ENCODE data around the gene PDGFRB. TPM values are rescaled to one million over a fixed set of nuclear protein-coding genes. Genes with fewer than 3 reads are reported as not detected.
A peak's percentile ranks its signal among the peaks of the same experiment; 100 is the strongest.

The PDGFRB gene
- total and polyA plus RNA-seq, 12 donors, result 15.5 to 101 (median 42.9) TPM

- TF ChIP-seq CTCF (IDR thresholded peaks at IDR 0.05), result no peak
- ATAC-seq (no peak), DNase-seq (no peak)
- intact Hi-C loops (cut with DNase I), result no loop called here
- Histone ChIP-seq H3K4me3 (no peak overlapping the region), H3K36me3 (peaks cover 0 to 81% (median 0%) of the 10 kb centered on the region in 9 donors), H3K27ac (no peak overlapping the region), H3K4me1 (peaks cover 0 to 54% (median 0%) of the 10 kb centered on the region in 9 donors), H3K27me3 (no peaks in the 10 kb centered on the region), H3K9me3 (peaks cover 0 to 5% (median 0%) of the 10 kb centered on the region in 11 donors)
- 87 to 93% methylated on average over 3 of the region's 3 CpGs for WGBS, 2 donors
Measured at GRCh38 chr5:150070821-150071220, 84.8 kb downstream of the PDGFRB start.

GRCh38 chr5:150069672-150070627 is 85.7 kb downstream of the PDGFRB start:
- no peak for ATAC-seq
- no peak overlapping the region for H3K4me3 ChIP-seq
- no peaks in the 10 kb centered on the region for H3K27me3 ChIP-seq
- H3K9me3 ChIP-seq, result peaks cover 0 to 5% (median 0%) of the 10 kb centered on the region in 11 donors
- WGBS, 2 donors, result 88 to 89% methylated on average over 25 of the region's 25 CpGs
- intact Hi-C loops (cut with DNase I), result no loop called here
- H3K27ac ChIP-seq, result no peak overlapping the region
- H3K4me1 ChIP-seq, result peaks cover 0 to 63% (median 0%) of the 10 kb centered on the region in 9 donors
- DNase-seq, result no peak
- TF ChIP-seq CTCF (IDR thresholded peaks at IDR 0.05), result no peak
- H3K36me3 ChIP-seq, result peaks cover 0 to 77% (median 0%) of the 10 kb centered on the region in 9 donors

GRCh38 chr5:150068961-150069645 is 86.5 kb downstream of the PDGFRB start:
- ATAC-seq, result no peak
- Histone ChIP-seq H3K27ac (no peak overlapping the region), H3K9me3 (peaks cover 0 to 5% (median 0%) of the 10 kb centered on the region in 11 donors), H3K27me3 (no peaks in the 10 kb centered on the region), H3K4me3 (no peak overlapping the region), H3K4me1 (peaks cover 0 to 71% (median 0%) of the 10 kb centered on the region in 9 donors), H3K36me3 (peaks cover 0 to 72% (median 0%) of the 10 kb centered on the region in 9 donors)
- WGBS, 2 donors, result 85 to 92% methylated on average over 12 of the region's 12 CpGs
- no peak for DNase-seq
- TF ChIP-seq CTCF (IDR thresholded peaks at IDR 0.05), result no peak
- intact Hi-C loops (cut with DNase I), result no loop called here

GRCh38 chr5:150068472-150068871 is 87.2 kb downstream of the PDGFRB start:
- intact Hi-C loops (cut with DNase I), result no loop called here
- Histone ChIP-seq H3K27ac (no peak overlapping the region), H3K4me1 (peaks cover 0 to 78% (median 0%) of the 10 kb centered on the region in 9 donors), H3K9me3 (peaks cover 0 to 4% (median 0%) of the 10 kb centered on the region in 11 donors), H3K27me3 (no peaks in the 10 kb centered on the region), H3K4me3 (no peak overlapping the region), H3K36me3 (peaks cover 0 to 72% (median 0%) of the 10 kb centered on the region in 9 donors)
- no peak for TF ChIP-seq CTCF (IDR thresholded peaks at IDR 0.05)
- WGBS, 2 donors, result 41 to 63% methylated on average over 4 of the region's 4 CpGs
- ATAC-seq (no peak), DNase-seq (peak in 1 of 2 donors; percentile 39)
